ENCODE measurements around the gene ZNF318. TPM values are rescaled to one million over a fixed set of nuclear protein-coding genes. Genes with fewer than 3 reads are reported as not detected.

The ZNF318 gene
- total and polyA plus RNA-seq, 2 donors (not counting 3 experiments of a cell fraction or from before 2014, with no cell fraction given) = 7.1 to 13.6 TPM

- ChIA-PET POLR2A (no interaction called here), CTCF (interaction anchor here (1.2 kb wide), 1 partner anchor 57 kb away, joined by 3 read pairs; the partner anchor contains the start of gene DNPH1)
- FAIRE-seq (no peak), DNase-seq (ENCODE audit: low read depth, low spot score) (no peak)
- H3K4me2 ChIP-seq (ENCODE audit: insufficient read depth, low read length) = no peak overlapping the region
- no peak overlapping the region for H3K27ac ChIP-seq (ENCODE audit: insufficient read depth, low read depth, low read length)
- H3K4me1 ChIP-seq (ENCODE audit: control insufficient read depth, extremely low read depth, insufficient read depth, low read length) = no peaks in the 10 kb centered on the region
- H3K4me3 ChIP-seq (replicated peaks in 1 of 3; ENCODE audit: insufficient read depth in 1 of 3, low read depth in 1 of 3, low read length in 3 of 3) = no peak overlapping the region
- H3K9me1 ChIP-seq (replicated peaks; ENCODE audit: control insufficient read depth, extremely low read depth, insufficient read depth, low read length) = no peaks in the 10 kb centered on the region
- intact Hi-C loops (cut with micrococcal nuclease) (no loop called here), dilution Hi-C loops (cut with MboI; ENCODE audit: extremely low pct_ligation_motif_present, low sequenced_read_pairs) (no loop called here)
- H3K79me2 ChIP-seq (ENCODE audit: control insufficient read depth, insufficient read depth, low read length) = no peaks in the 10 kb centered on the region
- H3K36me3 ChIP-seq (ENCODE audit: control insufficient read depth in 2 of 2, extremely low read depth in 1 of 2, insufficient read depth in 2 of 2, low read length in 2 of 2) = no peaks in the 10 kb centered on the region
- TF ChIP-seq FOS (IDR thresholded peaks at IDR 0.05; ENCODE audit: borderline replicate concordance, insufficient read depth, low read length) (no peak), JUN (IDR thresholded peaks at IDR 0.05; ENCODE audit: borderline replicate concordance, insufficient read depth, insufficient read length, low read depth) (no peak), GATA2 (IDR thresholded peaks at IDR 0.05; ENCODE audit: insufficient read depth, insufficient read length, low read depth, low read length) (no peak), EZH2 (IDR thresholded peaks at IDR 0.05; ENCODE audit: borderline replicate concordance, low read depth, low read length, severe bottlenecking) (no peak), MYC (IDR thresholded peaks at IDR 0.05; ENCODE audit: low read depth, low read length) (no peak), POLR2AphosphoS5 (IDR thresholded peaks at IDR 0.05; ENCODE audit: insufficient read depth, low read depth, low read length) (no peak), MAX (IDR thresholded peaks at IDR 0.05; ENCODE audit: insufficient read depth, insufficient read length) (no peak), POLR2A (IDR thresholded peaks at IDR 0.05; ENCODE audit: low read depth, low read length) (no peak), CTCF (IDR thresholded peaks at IDR 0.05; ENCODE audit: extremely low read depth in 1 of 2, insufficient read depth in 1 of 2, low read depth in 1 of 2, low read length in 2 of 2) (no peak)
- no TSS peak for BruUV-seq (replicated peaks)
- H2AFZ ChIP-seq (ENCODE audit: low read depth, low read length) = no peak overlapping the region
- no peak overlapping the region for H3K9ac ChIP-seq (replicated peaks; ENCODE audit: extremely low read depth, insufficient read depth, low read length)
- peaks cover 5 to 14% of the 10 kb centered on the region in 2 experiments for H3K27me3 ChIP-seq (ENCODE audit: control insufficient read depth in 2 of 2, insufficient read depth in 2 of 2, low read length in 2 of 2)
- H3K9me3 ChIP-seq (replicated peaks; ENCODE audit: control insufficient read depth, insufficient read depth, low read length) = no peaks in the 10 kb centered on the region
- no peaks in the 10 kb centered on the region for H4K20me1 ChIP-seq (replicated peaks; ENCODE audit: control insufficient read depth, extremely low read depth, insufficient read depth, low read length)
Measured at GRCh38 chr6:43286456-43286979, 82.9 kb downstream of the ZNF318 start.

Small RNA genes within 50 kb of the gene (small RNA-seq; reads per million reads assigned to genes)
- gene AL590383.1 (ENCODE audit: insufficient read depth, insufficient read length, low read depth, low replicate concordance) (not detected), gene RPL12P47 (ENCODE audit: insufficient read depth, insufficient read length, low read depth, low replicate concordance) (not detected)

Other genes starting within 250 kb of the ZNF318 start
- gene SRF, start 198.4 kb downstream of the ZNF318 start, total RNA-seq = 34.4 and 36.2 TPM in 2 replicates
- 55.8 and 61.5 TPM in 2 replicates for gene SRF, start 198.4 kb downstream of the ZNF318 start, polyA plus RNA-seq
- 43.9 and 46.0 TPM in 2 replicates for gene CUL9, start 187.5 kb downstream of the ZNF318 start, total RNA-seq
- 36.5 and 38.7 TPM in 2 replicates for gene CUL9, start 187.5 kb downstream of the ZNF318 start, polyA plus RNA-seq
- gene DNPH1, start 140.2 kb downstream of the ZNF318 start, total RNA-seq = 34.3 and 37.7 TPM in 2 replicates
- gene DNPH1, start 140.2 kb downstream of the ZNF318 start, polyA plus RNA-seq = 120 and 131 TPM in 2 replicates
- gene TTBK1, start 126.2 kb downstream of the ZNF318 start, total RNA-seq = 0.12 TPM in 1 of 2 replicates, not detected in the other
- gene TTBK1, start 126.2 kb downstream of the ZNF318 start, polyA plus RNA-seq = 0.06 TPM in 2 replicates
- gene SLC22A7, start 71.4 kb downstream of the ZNF318 start, total RNA-seq = not detected in 2 replicates
- gene SLC22A7, start 71.4 kb downstream of the ZNF318 start, polyA plus RNA-seq = not detected in 2 replicates
- not detected in 2 replicates for gene CRIP3, start 60.8 kb downstream of the ZNF318 start, total RNA-seq
- not detected in 2 replicates for gene CRIP3, start 60.8 kb downstream of the ZNF318 start, polyA plus RNA-seq
- gene ABCC10, start 57.9 kb upstream of the ZNF318 start, total RNA-seq = 34.8 and 37.9 TPM in 2 replicates
- gene ABCC10, start 57.9 kb upstream of the ZNF318 start, polyA plus RNA-seq = 29.2 and 32.9 TPM in 2 replicates
- gene DLK2, start 85.9 kb upstream of the ZNF318 start, total RNA-seq = not detected in 2 replicates
- gene DLK2, start 85.9 kb upstream of the ZNF318 start, polyA plus RNA-seq = 0.36 and 0.38 TPM in 2 replicates
- gene TJAP1, start 107.9 kb upstream of the ZNF318 start, total RNA-seq = 31.8 and 33.1 TPM in 2 replicates
- gene TJAP1, start 107.9 kb upstream of the ZNF318 start, polyA plus RNA-seq = 28.4 and 29.9 TPM in 2 replicates
- 0.25 and 0.58 TPM in 2 replicates for gene LRRC73, start 140.7 kb upstream of the ZNF318 start, total RNA-seq
- gene LRRC73, start 140.7 kb upstream of the ZNF318 start, polyA plus RNA-seq = 0.11 and 0.14 TPM in 2 replicates
- 117 and 119 TPM in 2 replicates for gene YIPF3, start 147.3 kb upstream of the ZNF318 start, total RNA-seq
- 470 and 561 TPM in 2 replicates for gene YIPF3, start 147.3 kb upstream of the ZNF318 start, polyA plus RNA-seq
- gene POLR1C, start 147.4 kb upstream of the ZNF318 start, total RNA-seq = 40.6 and 46.0 TPM in 2 replicates
- 34.7 and 39.8 TPM in 2 replicates for gene POLR1C, start 147.4 kb upstream of the ZNF318 start, polyA plus RNA-seq
- 45.9 and 50.0 TPM in 2 replicates for gene XPO5, start 206.4 kb upstream of the ZNF318 start, total RNA-seq
- gene XPO5, start 206.4 kb upstream of the ZNF318 start, polyA plus RNA-seq = 27.5 and 28.4 TPM in 2 replicates
- 33.7 and 36.6 TPM in 2 replicates for gene POLH, start 206.5 kb upstream of the ZNF318 start, total RNA-seq
- 8.8 and 9.3 TPM in 2 replicates for gene POLH, start 206.5 kb upstream of the ZNF318 start, polyA plus RNA-seq